ENCODE measurements around the gene TMCO4.

TMCO4 gene

GRCh38 chr1:19682901-19683300, 116.8 kb downstream of the TMCO4 start:
- Histone ChIP-seq H3K27me3 (ENCODE audit: insufficient read depth, low read length, poor library complexity, severe bottlenecking) (no peaks in the 10 kb centered on the region), H3F3A (ENCODE audit: low read depth) (no peaks in the 10 kb centered on the region), H3K9me3 (ENCODE audit: insufficient read depth, low read depth, low read length) (no peaks in the 10 kb centered on the region), H3K36me3 (ENCODE audit: insufficient read depth, low read length) (no peaks in the 10 kb centered on the region), H3K79me2 (ENCODE audit: insufficient read depth, low read length) (no peaks in the 10 kb centered on the region), H3K9me2 (replicated peaks; ENCODE audit: low read depth, low read length) (no peaks in the 10 kb centered on the region), H2AFZ (ENCODE audit: low read length) (no peak overlapping the region), H3K4me1 (ENCODE audit: insufficient read depth, low read length, poor library complexity, severe bottlenecking) (no peaks in the 10 kb centered on the region), H4K20me1 (ENCODE audit: insufficient read depth, low read length, poor library complexity, severe bottlenecking) (no peaks in the 10 kb centered on the region), H3K4me2 (ENCODE audit: low read depth, low read length, poor library complexity, severe bottlenecking) (no peak overlapping the region), H3K4me3 (ENCODE audit: low read length, poor library complexity, severe bottlenecking) (no peak overlapping the region), H3K9ac (ENCODE audit: low read depth, low read length, poor library complexity, severe bottlenecking) (no peak overlapping the region)
- TF ChIP-seq CTCF (conservative IDR thresholded peaks at IDR 0.05; ENCODE audit: low read length) (no peak), EZH2phosphoT487 (IDR thresholded peaks at IDR 0.05; ENCODE audit: borderline replicate concordance) (no peak)

- H3K9me2 ChIP-seq (replicated peaks; ENCODE audit: low read depth, low read length) = no peaks in the 10 kb centered on the region
- no peak overlapping the region for H3K4me3 ChIP-seq (ENCODE audit: low read length, poor library complexity, severe bottlenecking)
- no peak for TF ChIP-seq CTCF (conservative IDR thresholded peaks at IDR 0.05; ENCODE audit: low read length)
- no peak for TF ChIP-seq EZH2phosphoT487 (IDR thresholded peaks at IDR 0.05; ENCODE audit: borderline replicate concordance)
- no peak overlapping the region for H3K9ac ChIP-seq (ENCODE audit: low read depth, low read length, poor library complexity, severe bottlenecking)
- no peak overlapping the region for H2AFZ ChIP-seq (ENCODE audit: low read length)
- no peaks in the 10 kb centered on the region for H4K20me1 ChIP-seq (ENCODE audit: insufficient read depth, low read length, poor library complexity, severe bottlenecking)
- no peaks in the 10 kb centered on the region for H3K27me3 ChIP-seq (ENCODE audit: insufficient read depth, low read length, poor library complexity, severe bottlenecking)
- no peaks in the 10 kb centered on the region for H3K9me3 ChIP-seq (ENCODE audit: insufficient read depth, low read depth, low read length)
- no peaks in the 10 kb centered on the region for H3F3A ChIP-seq (ENCODE audit: low read depth)
- no peaks in the 10 kb centered on the region for H3K36me3 ChIP-seq (ENCODE audit: insufficient read depth, low read length)
- no peaks in the 10 kb centered on the region for H3K4me1 ChIP-seq (ENCODE audit: insufficient read depth, low read length, poor library complexity, severe bottlenecking)
- no peak overlapping the region for H3K4me2 ChIP-seq (ENCODE audit: low read depth, low read length, poor library complexity, severe bottlenecking)
- H3K79me2 ChIP-seq (ENCODE audit: insufficient read depth, low read length) = no peaks in the 10 kb centered on the region
These were observed 117.5 kb downstream of the TMCO4 start for GRCh38 chr1:19682257-19682656.

DNA sequence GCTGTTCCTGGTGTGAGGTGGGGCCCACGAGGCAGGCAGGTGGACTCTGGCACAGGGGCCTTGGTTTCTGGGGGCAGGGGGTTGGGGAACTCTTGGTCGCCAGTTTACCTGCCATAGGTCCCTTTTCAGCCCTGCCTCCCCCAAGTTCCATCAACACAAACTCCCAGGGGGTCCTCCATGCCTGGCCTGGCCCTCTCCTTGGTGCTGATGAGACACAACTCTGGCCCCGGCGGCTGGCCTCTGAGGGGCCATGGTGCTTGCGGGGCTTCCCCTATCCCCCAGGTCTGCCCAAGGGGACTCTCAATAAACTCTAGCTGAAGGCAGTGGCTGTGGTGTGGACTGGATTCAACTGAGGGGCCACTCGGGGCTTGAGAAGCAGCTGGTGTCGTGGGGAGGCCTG, 119.1 kb downstream of the TMCO4 start:
- Histone ChIP-seq H3K4me2 (ENCODE audit: low read depth, low read length, poor library complexity, severe bottlenecking) (no peak overlapping the region), H3K4me3 (ENCODE audit: low read length, poor library complexity, severe bottlenecking) (no peak overlapping the region), H3F3A (ENCODE audit: low read depth) (no peaks in the 10 kb centered on the region), H2AFZ (ENCODE audit: low read length) (no peak overlapping the region), H3K9ac (ENCODE audit: low read depth, low read length, poor library complexity, severe bottlenecking) (no peak overlapping the region), H4K20me1 (ENCODE audit: insufficient read depth, low read length, poor library complexity, severe bottlenecking) (no peaks in the 10 kb centered on the region), H3K79me2 (ENCODE audit: insufficient read depth, low read length) (no peaks in the 10 kb centered on the region), H3K36me3 (ENCODE audit: insufficient read depth, low read length) (no peaks in the 10 kb centered on the region), H3K27me3 (ENCODE audit: insufficient read depth, low read length, poor library complexity, severe bottlenecking) (no peaks in the 10 kb centered on the region), H3K9me2 (replicated peaks; ENCODE audit: low read depth, low read length) (no peaks in the 10 kb centered on the region), H3K9me3 (ENCODE audit: insufficient read depth, low read depth, low read length) (no peaks in the 10 kb centered on the region), H3K4me1 (ENCODE audit: insufficient read depth, low read length, poor library complexity, severe bottlenecking) (no peaks in the 10 kb centered on the region)
- TF ChIP-seq CTCF (conservative IDR thresholded peaks at IDR 0.05; ENCODE audit: low read length) = no peak
- no peak for TF ChIP-seq EZH2phosphoT487 (IDR thresholded peaks at IDR 0.05; ENCODE audit: borderline replicate concordance)
